ENCODE data around the gene AURKB. TPM values are rescaled to one million over a fixed set of nuclear protein-coding genes. Genes with fewer than 3 reads are reported as not detected.

The AURKB gene
- total and polyA plus RNA-seq, 4 donors: 2.1 to 5.7 (median 3.7) TPM

DNA sequence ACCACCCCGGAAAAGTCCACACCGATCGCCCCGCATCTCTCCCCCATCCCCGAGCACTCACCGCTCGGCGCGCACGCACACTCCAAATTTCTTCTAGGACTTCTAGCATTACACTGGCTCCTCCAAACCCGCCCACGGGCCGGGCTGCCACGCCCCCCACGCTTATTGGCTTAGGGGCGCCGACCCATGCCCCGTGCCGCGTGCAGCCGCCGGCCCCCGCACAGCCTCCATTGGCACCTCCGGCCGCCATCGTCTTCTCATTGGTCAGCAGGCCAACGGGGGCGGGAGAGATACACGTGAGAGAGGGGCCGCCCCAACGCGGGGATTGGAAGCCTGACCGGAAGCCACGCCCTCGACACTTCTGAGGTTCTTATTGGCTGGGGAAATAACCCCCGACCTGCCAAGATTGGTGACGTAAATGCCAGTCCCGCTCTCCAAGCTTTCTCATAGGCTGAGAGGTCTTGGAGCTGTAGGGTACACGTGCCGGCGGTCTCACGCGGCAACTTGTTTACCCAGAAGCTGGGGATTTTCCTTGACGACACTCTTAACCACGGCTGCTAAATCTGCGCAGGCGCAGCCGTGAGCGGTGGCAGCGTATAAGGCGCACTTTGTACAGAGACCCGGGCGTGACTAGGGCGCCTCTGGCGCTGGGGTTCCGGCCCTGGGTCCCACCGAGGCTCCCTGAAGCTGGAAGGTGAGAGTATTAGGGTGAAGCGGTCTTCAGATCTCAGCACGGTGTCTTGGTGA is 54.0 kb downstream of the AURKB start:
- peak overlapping the region; percentile 94 for H3K4me3 ChIP-seq
- H3K9ac ChIP-seq (ENCODE audit: insufficient read depth in 1 of 2, low read length in 2 of 2): peak overlapping the region; percentile 99 to 100
- peaks cover 3 to 15% (median 15%) of the 10 kb centered on the region in 4 donors for H3K36me3 ChIP-seq (ENCODE audit: control insufficient read depth in 4 of 4, insufficient read depth in 4 of 4, low read length in 4 of 4)
- H3K9me3 ChIP-seq (ENCODE audit: control insufficient read depth in 4 of 4, insufficient read depth in 3 of 4, low read length in 3 of 4): no peaks in the 10 kb centered on the region
- TF ChIP-seq CTCF (IDR thresholded peaks at IDR 0.05; ENCODE audit: control extremely low read depth, extremely low read depth): no peak
- peaks cover 5 to 56% (median 29%) of the 10 kb centered on the region in 5 donors for H3K4me1 ChIP-seq (ENCODE audit: control insufficient read depth in 5 of 5, insufficient read depth in 5 of 5, low read length in 5 of 5)
- H3K27ac ChIP-seq (ENCODE audit: low read depth in 1 of 2, low read length in 1 of 2): peak overlapping the region; percentile 95 to 100
- DNase-seq (peak; percentile 100), ATAC-seq (ENCODE audit: insufficient read depth, low FRiP score) (peak; percentile 75)
- no peaks in the 10 kb centered on the region for H3K27me3 ChIP-seq (ENCODE audit: control insufficient read depth in 3 of 3, insufficient read depth in 3 of 3, low read length in 2 of 3)
- 0 to 1% methylated on average over 59 of the region's 59 CpGs for WGBS, 2 donors

DNA sequence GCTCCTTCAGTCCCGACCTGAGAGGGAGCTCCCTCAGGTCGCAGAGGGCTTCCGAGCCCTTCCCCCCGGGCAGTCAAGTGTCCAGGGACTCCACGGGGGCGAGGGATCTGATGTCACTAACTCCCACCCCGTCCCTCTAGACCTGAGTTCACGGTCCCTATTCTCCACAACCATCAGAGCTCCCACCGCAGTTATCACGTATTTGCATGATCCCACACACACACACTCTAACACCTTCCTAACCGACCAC is 54.5 kb downstream of the AURKB start:
- H3K36me3 ChIP-seq (ENCODE audit: control insufficient read depth in 4 of 4, insufficient read depth in 4 of 4, low read length in 4 of 4): peaks cover under 1 to 14% (median 11%) of the 10 kb centered on the region in 4 donors
- no peak for ATAC-seq (ENCODE audit: insufficient read depth, low FRiP score)
- DNase-seq: no peak
- H3K4me3 ChIP-seq: peak overlapping the region; percentile 94
- 1 to 3% methylated on average over 11 of the region's 11 CpGs for WGBS, 2 donors
- no peaks in the 10 kb centered on the region for H3K27me3 ChIP-seq (ENCODE audit: control insufficient read depth in 3 of 3, insufficient read depth in 3 of 3, low read length in 2 of 3)
- H3K9me3 ChIP-seq (ENCODE audit: control insufficient read depth in 4 of 4, insufficient read depth in 3 of 4, low read length in 3 of 4): no peaks in the 10 kb centered on the region
- no peak for TF ChIP-seq CTCF (IDR thresholded peaks at IDR 0.05; ENCODE audit: control extremely low read depth, extremely low read depth)
- peaks cover 5 to 56% (median 31%) of the 10 kb centered on the region in 5 donors for H3K4me1 ChIP-seq (ENCODE audit: control insufficient read depth in 5 of 5, insufficient read depth in 5 of 5, low read length in 5 of 5)
- peak overlapping the region; percentile 89 to 100 for H3K27ac ChIP-seq (ENCODE audit: low read depth in 1 of 2, low read length in 1 of 2)
- H3K9ac ChIP-seq (ENCODE audit: insufficient read depth in 1 of 2, low read length in 2 of 2): peak overlapping the region; percentile 99 to 100

- no peak for TF ChIP-seq CTCF (IDR thresholded peaks at IDR 0.05; ENCODE audit: control extremely low read depth, extremely low read depth)
- peak overlapping the region; percentile 89 to 100 for H3K27ac ChIP-seq (ENCODE audit: low read depth in 1 of 2, low read length in 1 of 2)
- DNase-seq (peak in 2 of 3 donors; percentile 50 to 51), ATAC-seq (ENCODE audit: insufficient read depth, low FRiP score) (no peak)
- H3K4me3 ChIP-seq: peak overlapping the region; percentile 94
- peaks cover 0 to 14% (median 9%) of the 10 kb centered on the region in 4 donors for H3K36me3 ChIP-seq (ENCODE audit: control insufficient read depth in 4 of 4, insufficient read depth in 4 of 4, low read length in 4 of 4)
- H3K9ac ChIP-seq (ENCODE audit: insufficient read depth in 1 of 2, low read length in 2 of 2): peak overlapping the region; percentile 99 to 100
- no peaks in the 10 kb centered on the region for H3K27me3 ChIP-seq (ENCODE audit: control insufficient read depth in 3 of 3, insufficient read depth in 3 of 3, low read length in 2 of 3)
- WGBS, 2 donors: 26 to 52% methylated on average over 14 of the region's 14 CpGs
- H3K9me3 ChIP-seq (ENCODE audit: control insufficient read depth in 4 of 4, insufficient read depth in 3 of 4, low read length in 3 of 4): no peaks in the 10 kb centered on the region
- peaks cover 5 to 58% (median 31%) of the 10 kb centered on the region in 5 donors for H3K4me1 ChIP-seq (ENCODE audit: control insufficient read depth in 5 of 5, insufficient read depth in 5 of 5, low read length in 5 of 5)
Observed at GRCh38 chr17:8155231-8155995, 55.0 kb downstream of the AURKB start.

Other genes with a start within 250 kb of the AURKB start
- 1 to 10 TPM in 1 of 2 donors, under 1 TPM in 1; 0.20 to 1.8 TPM for gene GUCY2D, start 208.0 kb downstream of the AURKB start, total RNA-seq
- gene GUCY2D, start 208.0 kb downstream of the AURKB start, polyA plus RNA-seq: under 1 TPM; 0.27 to 0.51 TPM
- 100 to 1,000 TPM in 1 of 2 donors, 1 to 10 TPM in 1; 3.4 to 135 TPM for gene ALOX15B, start 171.5 kb downstream of the AURKB start, total RNA-seq
- 10 to 100 TPM; 64.9 to 82.7 TPM for gene ALOX15B, start 171.5 kb downstream of the AURKB start, polyA plus RNA-seq
- gene ALOX12B, start 122.9 kb downstream of the AURKB start, total RNA-seq: under 1 TPM; 0.46 to 0.48 TPM
- gene ALOX12B, start 122.9 kb downstream of the AURKB start, polyA plus RNA-seq: under 1 TPM in 1 of 2 donors, not detected in 1; 0.06 TPM
- gene ALOXE3, start 92.1 kb downstream of the AURKB start, total RNA-seq: under 1 TPM in 1 of 2 donors, not detected in 1; 0.12 TPM
- gene ALOXE3, start 92.1 kb downstream of the AURKB start, polyA plus RNA-seq: under 1 TPM; 0.28 to 0.68 TPM
- gene HES7, start 86.5 kb downstream of the AURKB start, total RNA-seq: under 1 TPM in 1 of 2 donors, not detected in 1; 0.55 TPM
- gene HES7, start 86.5 kb downstream of the AURKB start, polyA plus RNA-seq: under 1 TPM; 0.22 to 0.28 TPM
- gene PER1, start 58.2 kb downstream of the AURKB start, total RNA-seq: 100 to 1,000 TPM; 132 to 238 TPM
- gene PER1, start 58.2 kb downstream of the AURKB start, polyA plus RNA-seq: 100 to 1,000 TPM in 1 of 2 donors, 10 to 100 TPM in 1; 93.5 to 126 TPM
- 10 to 100 TPM; 33.9 to 76.2 TPM for gene VAMP2, start 47.6 kb downstream of the AURKB start, total RNA-seq
- gene VAMP2, start 47.6 kb downstream of the AURKB start, polyA plus RNA-seq: 10 to 100 TPM; 45.4 to 46.2 TPM
- 10 to 100 TPM; 24.4 to 33.1 TPM for gene TMEM107, start 34.2 kb downstream of the AURKB start, total RNA-seq
- 10 to 100 TPM; 13.2 to 19.0 TPM for gene TMEM107, start 34.2 kb downstream of the AURKB start, polyA plus RNA-seq
- gene BORCS6, start 20.4 kb downstream of the AURKB start, total RNA-seq: 10 to 100 TPM in 1 of 2 donors, 1 to 10 TPM in 1; 5.3 to 10.8 TPM
- gene BORCS6, start 20.4 kb downstream of the AURKB start, polyA plus RNA-seq: 10 to 100 TPM in 1 of 2 donors, 1 to 10 TPM in 1; 5.6 to 10.5 TPM
- 10 to 100 TPM; 27.7 to 45.3 TPM for gene CTC1, start 37.5 kb upstream of the AURKB start, total RNA-seq
- gene CTC1, start 37.5 kb upstream of the AURKB start, polyA plus RNA-seq: 10 to 100 TPM; 19.1 to 26.5 TPM
- gene PFAS, start 38.7 kb upstream of the AURKB start, total RNA-seq: 10 to 100 TPM; 20.1 to 47.6 TPM
- gene PFAS, start 38.7 kb upstream of the AURKB start, polyA plus RNA-seq: 10 to 100 TPM; 14.0 to 15.3 TPM
- 10 to 100 TPM; 15.5 to 31.6 TPM for gene RANGRF, start 78.1 kb upstream of the AURKB start, total RNA-seq
- gene RANGRF, start 78.1 kb upstream of the AURKB start, polyA plus RNA-seq: 10 to 100 TPM; 39.1 to 60.1 TPM
- 10 to 100 TPM in 1 of 2 donors, 1 to 10 TPM in 1; 1.2 to 11.7 TPM for gene SLC25A35, start 84.8 kb upstream of the AURKB start, total RNA-seq
- 1 to 10 TPM; 5.5 to 9.4 TPM for gene SLC25A35, start 84.8 kb upstream of the AURKB start, polyA plus RNA-seq
- gene ARHGEF15, start 99.7 kb upstream of the AURKB start, total RNA-seq: 10 to 100 TPM; 29.7 to 30.8 TPM
- 10 to 100 TPM; 10.1 to 17.2 TPM for gene ARHGEF15, start 99.7 kb upstream of the AURKB start, polyA plus RNA-seq
- gene ODF4, start 129.3 kb upstream of the AURKB start, total RNA-seq: not detected
- gene ODF4, start 129.3 kb upstream of the AURKB start, polyA plus RNA-seq: not detected
- 1,000 to 10,000 TPM; 1,016 to 2,549 TPM for gene RPL26, start 172.6 kb upstream of the AURKB start, total RNA-seq
- 1,000 to 10,000 TPM; 2,664 to 2,820 TPM for gene RPL26, start 172.6 kb upstream of the AURKB start, polyA plus RNA-seq
- gene RNF222, start 187.3 kb upstream of the AURKB start, total RNA-seq: not detected
- not detected for gene RNF222, start 187.3 kb upstream of the AURKB start, polyA plus RNA-seq
- gene NDEL1, start 225.3 kb upstream of the AURKB start, total RNA-seq: 100 to 1,000 TPM in 1 of 2 donors, 10 to 100 TPM in 1; 58.5 to 101 TPM
- 10 to 100 TPM; 25.2 to 52.4 TPM for gene NDEL1, start 225.3 kb upstream of the AURKB start, polyA plus RNA-seq